ENCODE measurements around the gene RDX.

RDX gene

GRCh38 chr11:110336054-110336453 lies 39.6 kb upstream of the RDX start:
- in situ Hi-C loops (cut with MboI; ENCODE audit: low pct_unique_long_range_greater_than_20kb, low sequenced_read_pairs, unreplicated experiment) = no loop called here
- no peak for DNase-seq (ENCODE audit: low spot score)
- TF ChIP-seq CTCF (IDR thresholded peaks at IDR 0.05; ENCODE audit: extremely low read depth, insufficient read depth, missing control alignments) = no peak

DNA sequence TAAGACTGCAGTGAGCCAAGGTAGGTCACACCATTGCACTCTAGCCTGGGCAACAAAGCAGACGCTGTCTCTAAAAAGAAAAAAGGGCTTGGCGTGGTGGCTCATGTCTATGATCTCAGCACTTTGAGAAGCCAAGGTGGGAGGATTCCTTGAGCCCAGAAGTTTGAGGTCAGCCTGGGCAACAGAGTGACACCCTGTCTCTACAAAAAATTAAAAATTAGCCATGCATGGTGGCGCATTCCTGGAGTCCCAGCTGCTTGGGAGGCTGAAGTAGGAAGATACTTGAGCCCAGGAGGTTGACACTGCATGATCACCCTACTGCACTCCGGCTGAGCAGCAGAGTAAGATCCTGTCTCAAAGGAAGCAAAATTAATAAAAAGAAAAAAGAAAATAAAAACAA lies 38.9 kb upstream of the RDX start:
- in situ Hi-C loops (cut with MboI; ENCODE audit: low pct_unique_long_range_greater_than_20kb, low sequenced_read_pairs, unreplicated experiment) = no loop called here
- no peak for DNase-seq (ENCODE audit: low spot score)
- no peak for TF ChIP-seq CTCF (IDR thresholded peaks at IDR 0.05; ENCODE audit: extremely low read depth, insufficient read depth, missing control alignments)

DNA sequence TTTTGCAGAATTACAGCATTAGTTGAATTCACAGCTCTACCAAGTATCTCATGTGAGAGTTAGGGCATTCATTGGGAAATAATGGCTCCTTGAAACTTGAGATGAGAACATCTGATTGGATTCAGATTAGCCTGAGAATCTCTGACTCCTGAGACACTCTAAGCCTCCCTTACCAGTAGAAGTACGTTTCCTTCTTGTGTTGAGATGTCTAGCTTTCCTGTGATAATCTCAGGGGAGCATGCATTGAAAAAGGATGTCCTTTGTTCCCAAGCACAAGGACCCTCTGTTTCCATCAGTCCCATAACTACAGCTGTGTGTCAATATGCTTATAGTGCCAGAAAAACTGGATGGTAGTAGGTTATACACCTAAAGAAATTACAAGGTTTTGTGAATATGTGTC lies 35.2 kb upstream of the RDX start:
- no peak for TF ChIP-seq CTCF (IDR thresholded peaks at IDR 0.05; ENCODE audit: extremely low read depth, insufficient read depth, missing control alignments)
- DNase-seq (ENCODE audit: low spot score) = no peak
- in situ Hi-C loops (cut with MboI; ENCODE audit: low pct_unique_long_range_greater_than_20kb, low sequenced_read_pairs, unreplicated experiment) = no loop called here

GRCh38 chr11:110329445-110329844 lies 33.0 kb upstream of the RDX start:
- no peak for DNase-seq (ENCODE audit: low spot score)
- no peak for TF ChIP-seq CTCF (IDR thresholded peaks at IDR 0.05; ENCODE audit: extremely low read depth, insufficient read depth, missing control alignments)
- in situ Hi-C loops (cut with MboI; ENCODE audit: low pct_unique_long_range_greater_than_20kb, low sequenced_read_pairs, unreplicated experiment) = no loop called here

DNA sequence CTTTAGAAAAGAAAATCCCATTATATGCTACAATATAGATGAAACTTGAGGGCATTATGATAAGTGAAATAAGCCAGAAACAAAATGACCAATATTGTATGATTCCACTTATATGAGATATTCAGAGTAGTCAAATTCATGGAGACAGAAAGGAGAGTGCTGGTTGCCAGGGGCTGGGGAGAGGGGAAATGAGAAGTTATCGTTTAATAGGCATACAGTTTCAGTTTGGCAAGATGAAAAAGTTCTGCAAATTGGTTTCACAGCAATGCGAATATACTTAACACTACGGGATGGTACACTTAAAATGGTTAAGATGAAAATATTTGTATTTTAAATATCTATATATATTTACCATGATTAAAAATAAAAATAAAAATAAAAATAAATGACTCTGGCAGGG lies 31.1 kb upstream of the RDX start:
- in situ Hi-C loops (cut with MboI; ENCODE audit: low pct_unique_long_range_greater_than_20kb, low sequenced_read_pairs, unreplicated experiment) = no loop called here
- DNase-seq (ENCODE audit: low spot score) = no peak
- TF ChIP-seq CTCF (IDR thresholded peaks at IDR 0.05; ENCODE audit: extremely low read depth, insufficient read depth, missing control alignments) = no peak

GRCh38 chr11:110323786-110324185 lies 27.4 kb upstream of the RDX start:
- in situ Hi-C loops (cut with MboI; ENCODE audit: low pct_unique_long_range_greater_than_20kb, low sequenced_read_pairs, unreplicated experiment) = no loop called here
- TF ChIP-seq CTCF (IDR thresholded peaks at IDR 0.05; ENCODE audit: extremely low read depth, insufficient read depth, missing control alignments) = no peak
- DNase-seq (ENCODE audit: low spot score) = no peak

GRCh38 chr11:110319501-110319900 lies 23.1 kb upstream of the RDX start:
- no peak for DNase-seq (ENCODE audit: low spot score)
- TF ChIP-seq CTCF (IDR thresholded peaks at IDR 0.05; ENCODE audit: extremely low read depth, insufficient read depth, missing control alignments) = no peak
- in situ Hi-C loops (cut with MboI; ENCODE audit: low pct_unique_long_range_greater_than_20kb, low sequenced_read_pairs, unreplicated experiment) = no loop called here

All from GM13977 (cell line).